PC-3 (cell line): ENCODE results near the gene ERBB4.

ENCODE experiments used
- EZH2 ChIP-seq: fragments of 300-600 bp; sonication (generic); IDR thresholded peaks from one replicate; pipeline ENCODE4 v1.6.1; 2017; ENCODE audit warnings: antibody characterized with exemption, mild to moderate bottlenecking, low read length; ENCODE audit not compliant: unreplicated experiment
- EZH2phosphoT487 ChIP-seq: fragments of 300-600 bp; sonication (generic); IDR thresholded peaks from 2 replicates; pipeline ENCODE4 v1.6.1; 2018; ENCODE audit warnings: mild to moderate bottlenecking, antibody characterized with exemption, low read length, borderline replicate concordance
- TF ChIP-seq, protein P1 (sequence below): fragments of 300-600 bp; sonication (generic); conservative IDR thresholded peaks from 2 replicates; pipeline ENCODE4 v1.5.1; 2017; ENCODE audit warnings: antibody characterized with exemption, low read depth, mild to moderate bottlenecking, low read length

GRCh38 chr2:212538305-212539071 is at the start of gene ERBB4:
- TF ChIP-seq, protein P1, sequence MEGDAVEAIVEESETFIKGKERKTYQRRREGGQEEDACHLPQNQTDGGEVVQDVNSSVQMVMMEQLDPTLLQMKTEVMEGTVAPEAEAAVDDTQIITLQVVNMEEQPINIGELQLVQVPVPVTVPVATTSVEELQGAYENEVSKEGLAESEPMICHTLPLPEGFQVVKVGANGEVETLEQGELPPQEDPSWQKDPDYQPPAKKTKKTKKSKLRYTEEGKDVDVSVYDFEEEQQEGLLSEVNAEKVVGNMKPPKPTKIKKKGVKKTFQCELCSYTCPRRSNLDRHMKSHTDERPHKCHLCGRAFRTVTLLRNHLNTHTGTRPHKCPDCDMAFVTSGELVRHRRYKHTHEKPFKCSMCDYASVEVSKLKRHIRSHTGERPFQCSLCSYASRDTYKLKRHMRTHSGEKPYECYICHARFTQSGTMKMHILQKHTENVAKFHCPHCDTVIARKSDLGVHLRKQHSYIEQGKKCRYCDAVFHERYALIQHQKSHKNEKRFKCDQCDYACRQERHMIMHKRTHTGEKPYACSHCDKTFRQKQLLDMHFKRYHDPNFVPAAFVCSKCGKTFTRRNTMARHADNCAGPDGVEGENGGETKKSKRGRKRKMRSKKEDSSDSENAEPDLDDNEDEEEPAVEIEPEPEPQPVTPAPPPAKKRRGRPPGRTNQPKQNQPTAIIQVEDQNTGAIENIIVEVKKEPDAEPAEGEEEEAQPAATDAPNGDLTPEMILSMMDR = no peak
- TF ChIP-seq EZH2 (no peak), EZH2phosphoT487 (no peak)
